IPS-18a (cell line): Measurements from ENCODE around the gene SSTR5.

ENCODE experiments used
- H3K27ac ChIP-seq: one replicate; pipeline ENCODE4 v1.5.1; 2013; ENCODE audit warnings: low read length
- H3K27me3 ChIP-seq: one replicate; pipeline ENCODE4 v1.6.1; 2013; ENCODE audit warnings: mild to moderate bottlenecking, low read length; ENCODE audit not compliant: control insufficient read depth, insufficient read depth
- H3K36me3 ChIP-seq: one replicate; pipeline ENCODE4 v1.6.1; 2013; ENCODE audit warnings: low read depth, low read length; ENCODE audit not compliant: control insufficient read depth
- H3K4me1 ChIP-seq: one replicate; pipeline ENCODE4 v1.6.1; 2013; ENCODE audit warnings: low read depth, low read length; ENCODE audit not compliant: control insufficient read depth
- H3K4me3 ChIP-seq: one replicate; pipeline ENCODE4 v1.5.1; 2013; ENCODE audit warnings: low read length
- H3K9ac ChIP-seq: one replicate; pipeline ENCODE4 v1.6.1; 2013; ENCODE audit warnings: mild to moderate bottlenecking, low read length, moderate library complexity
- H3K9me3 ChIP-seq: one replicate; pipeline ENCODE4 v1.6.1; 2013; ENCODE audit warnings: low read depth, low read length; ENCODE audit not compliant: control insufficient read depth

Gene SSTR5

GRCh38 chr16:1117176-1117900, 44.8 kb downstream of the SSTR5 start:
- H3K9me3 ChIP-seq: no peaks in the 10 kb centered on the region
- H3K4me3 ChIP-seq: no peak overlapping the region
- H3K36me3 ChIP-seq: no peaks in the 10 kb centered on the region
- H3K9ac ChIP-seq: no peak overlapping the region
- H3K4me1 ChIP-seq: no peaks in the 10 kb centered on the region
- H3K27me3 ChIP-seq: peaks cover 4% of the 10 kb centered on the region
- H3K27ac ChIP-seq: no peak overlapping the region

- no peaks in the 10 kb centered on the region for H3K9me3 ChIP-seq
- no peak overlapping the region for H3K9ac ChIP-seq
- peaks cover 4% of the 10 kb centered on the region for H3K27me3 ChIP-seq
- no peaks in the 10 kb centered on the region for H3K4me1 ChIP-seq
- H3K27ac ChIP-seq: no peak overlapping the region
- H3K36me3 ChIP-seq: no peaks in the 10 kb centered on the region
- no peak overlapping the region for H3K4me3 ChIP-seq
Observed at GRCh38 chr16:1117926-1118325, 45.4 kb downstream of the SSTR5 start.

- H3K4me1 ChIP-seq: no peaks in the 10 kb centered on the region
Observed at GRCh38 chr16:1119129-1119528, 46.6 kb downstream of the SSTR5 start.

GRCh38 chr16:1119766-1120576, 47.4 kb downstream of the SSTR5 start:
- H3K27ac ChIP-seq: no peak overlapping the region
- no peaks in the 10 kb centered on the region for H3K9me3 ChIP-seq
- H3K36me3 ChIP-seq: no peaks in the 10 kb centered on the region
- H3K4me1 ChIP-seq: no peaks in the 10 kb centered on the region
- no peaks in the 10 kb centered on the region for H3K27me3 ChIP-seq
- H3K4me3 ChIP-seq: no peak overlapping the region
- H3K9ac ChIP-seq: no peak overlapping the region

More at GRCh38 chr16:1119129-1119528, 46.6 kb downstream of the SSTR5 start:
- no peak overlapping the region for H3K4me3 ChIP-seq
- no peaks in the 10 kb centered on the region for H3K36me3 ChIP-seq
- no peaks in the 10 kb centered on the region for H3K9me3 ChIP-seq
- H3K27ac ChIP-seq: no peak overlapping the region
- no peaks in the 10 kb centered on the region for H3K27me3 ChIP-seq
- H3K9ac ChIP-seq: no peak overlapping the region

- Histone ChIP-seq H3K9me3 (no peaks in the 10 kb centered on the region), H3K27me3 (no peaks in the 10 kb centered on the region), H3K4me3 (no peak overlapping the region), H3K9ac (no peak overlapping the region), H3K27ac (no peak overlapping the region), H3K4me1 (no peaks in the 10 kb centered on the region), H3K36me3 (no peaks in the 10 kb centered on the region)
Observed at GRCh38 chr16:1120577-1120941, 48.0 kb downstream of the SSTR5 start.

GRCh38 chr16:1121009-1121408, 48.5 kb downstream of the SSTR5 start:
- Histone ChIP-seq H3K9ac (no peak overlapping the region), H3K27me3 (no peaks in the 10 kb centered on the region), H3K27ac (no peak overlapping the region), H3K4me3 (no peak overlapping the region), H3K36me3 (no peaks in the 10 kb centered on the region), H3K4me1 (no peaks in the 10 kb centered on the region), H3K9me3 (no peaks in the 10 kb centered on the region)

- Histone ChIP-seq H3K4me1 (no peaks in the 10 kb centered on the region), H3K4me3 (no peak overlapping the region), H3K9me3 (no peaks in the 10 kb centered on the region), H3K27ac (no peak overlapping the region), H3K27me3 (no peaks in the 10 kb centered on the region), H3K36me3 (no peaks in the 10 kb centered on the region), H3K9ac (no peak overlapping the region)
Observed at GRCh38 chr16:1121601-1122397, 49.3 kb downstream of the SSTR5 start.

- no peaks in the 10 kb centered on the region for H3K27me3 ChIP-seq
Observed at GRCh38 chr16:1122398-1122765, 49.8 kb downstream of the SSTR5 start.

GRCh38 chr16:1123525-1124230, 51.1 kb downstream of the SSTR5 start:
- H3K4me3 ChIP-seq: no peak overlapping the region
- H3K27me3 ChIP-seq: no peaks in the 10 kb centered on the region
- H3K27ac ChIP-seq: no peak overlapping the region
- no peaks in the 10 kb centered on the region for H3K4me1 ChIP-seq
- no peaks in the 10 kb centered on the region for H3K9me3 ChIP-seq
- H3K36me3 ChIP-seq: no peaks in the 10 kb centered on the region
- H3K9ac ChIP-seq: no peak overlapping the region

More at GRCh38 chr16:1122398-1122765, 49.8 kb downstream of the SSTR5 start:
- H3K36me3 ChIP-seq: no peaks in the 10 kb centered on the region
- no peaks in the 10 kb centered on the region for H3K4me1 ChIP-seq
- H3K4me3 ChIP-seq: no peak overlapping the region
- H3K9me3 ChIP-seq: no peaks in the 10 kb centered on the region
- H3K27ac ChIP-seq: no peak overlapping the region
- H3K9ac ChIP-seq: no peak overlapping the region

GRCh38 chr16:1124291-1124690, 51.7 kb downstream of the SSTR5 start:
- Histone ChIP-seq H3K9me3 (no peaks in the 10 kb centered on the region), H3K9ac (no peak overlapping the region), H3K27ac (no peak overlapping the region), H3K4me1 (no peaks in the 10 kb centered on the region), H3K27me3 (no peaks in the 10 kb centered on the region), H3K36me3 (no peaks in the 10 kb centered on the region), H3K4me3 (no peak overlapping the region)

- Histone ChIP-seq H3K36me3 (no peaks in the 10 kb centered on the region), H3K9ac (no peak overlapping the region), H3K27me3 (no peaks in the 10 kb centered on the region), H3K4me1 (no peaks in the 10 kb centered on the region), H3K4me3 (no peak overlapping the region), H3K27ac (no peak overlapping the region), H3K9me3 (no peaks in the 10 kb centered on the region)
Observed at GRCh38 chr16:1124795-1125194, 52.2 kb downstream of the SSTR5 start.
